Measurements from ENCODE around the gene GRSF1.

GRCh38 chr4:70855464-70855863, 15.8 kb upstream of the GRSF1 start:
- TF ChIP-seq CTCF (IDR thresholded peaks at IDR 0.05 in 8 of 11, conservative IDR thresholded peaks at IDR 0.05 in 3 of 11) (no peak), POLR2AphosphoS5 (IDR thresholded peaks at IDR 0.05) (no peak)

All from spleen (tissue), 7 donors.